A673 (cell line): ENCODE data around the gene NEMP1. TPM values are rescaled to one million over a fixed set of nuclear protein-coding genes. Genes with fewer than 3 reads are reported as not detected.

Experiments
- BruUV-seq: library from RNA; stranded (reverse); fragments of 400-500 nt; replicated peaks from 2 replicates; lab custom pipeline; 2021; lab: Mats Ljungman, UMichigan
- CTCF ChIA-PET: fragments of 300-600 bp; sonication (Branson Sonifier 250); formaldehyde crosslinking; loops from one replicate; lab custom pipeline; 2022; ENCODE audit warnings: antibody characterized with exemption; lab: Charles Lee
- POLR2A ChIA-PET: fragments of 300-600 bp; sonication (Branson Sonifier 250); formaldehyde crosslinking; loops from one replicate; lab custom pipeline; 2022; ENCODE audit warnings: antibody characterized with exemption; ENCODE audit not compliant: low non-redundant PET; lab: Charles Lee
- DNase-seq: peaks from one replicate; pipeline ENCODE4 v3.0.0-alpha.2; 2015; ENCODE audit warnings: low spot score
- H3K27ac ChIP-seq: fragments of 200-600 bp; sonication (generic); 2 replicates; pipeline ENCODE4 v1.5.1; 2016; ENCODE audit warnings: mixed run types, low read depth, mild to moderate bottlenecking, mixed read lengths, antibody characterized with exemption, low read length; ENCODE audit not compliant: poor library complexity, severe bottlenecking
- H3K27me3 ChIP-seq: fragments of 200-600 bp; sonication (generic); replicated peaks from 2 replicates; pipeline ENCODE4 v1.6.1; 2017; ENCODE audit warnings: mixed run types, low read depth, mild to moderate bottlenecking, mixed read lengths, antibody characterized with exemption, low read length; ENCODE audit not compliant: insufficient read depth, poor library complexity
- H3K36me3 ChIP-seq: fragments of 200-600 bp; sonication (generic); 2 replicates; pipeline ENCODE4 v1.6.1; 2016; ENCODE audit warnings: mixed run types, mild to moderate bottlenecking, mixed read lengths, antibody characterized with exemption, low read length; ENCODE audit not compliant: insufficient read depth, poor library complexity, severe bottlenecking
- H3K4me1 ChIP-seq: fragments of 200-600 bp; sonication (generic); 2 replicates; pipeline ENCODE4 v1.6.1; 2017; ENCODE audit warnings: mixed run types, mild to moderate bottlenecking, mixed read lengths, antibody characterized with exemption, low read length; ENCODE audit not compliant: insufficient read depth, poor library complexity, severe bottlenecking
- H3K4me3 ChIP-seq: fragments of 200-600 bp; sonication (generic); 2 replicates; pipeline ENCODE4 v1.5.1; 2016; ENCODE audit warnings: low read depth, mixed run types, mild to moderate bottlenecking, mixed read lengths, low read length; ENCODE audit not compliant: poor library complexity, severe bottlenecking
- H3K9me3 ChIP-seq: fragments of 200-600 bp; sonication (generic); 2 replicates; pipeline ENCODE4 v1.6.1; 2016; ENCODE audit warnings: mixed run types, low read depth, mild to moderate bottlenecking, mixed read lengths, antibody characterized with exemption, low read length; ENCODE audit not compliant: poor library complexity, severe bottlenecking
- EZH2 ChIP-seq: fragments of 200-600 bp; sonication (generic); IDR thresholded peaks from 2 replicates; pipeline ENCODE4 v1.6.1; 2017; ENCODE audit warnings: borderline replicate concordance, low read depth, mild to moderate bottlenecking, mixed read lengths, antibody characterized with exemption, low read length; ENCODE audit not compliant: poor library complexity, severe bottlenecking
- intact Hi-C: fragments of 100-400 bp; cut with micrococcal nuclease; formaldehyde crosslinking; loops from one replicate; pipeline ENCODE4 v1.10.0; 2022; ENCODE audit not compliant: unreplicated experiment
- total RNA-seq: library from RNA; stranded (reverse); gene quantifications from 2 replicates; pipeline ENCODE4 v1.2.3, GENCODE V29; 2021
- TF ChIP-seq, protein P1 (sequence below): fragments of 300-800, 200-600 bp; sonication (generic); conservative IDR thresholded peaks from 2 replicates; pipeline ENCODE4 v1.5.1; 2017; ENCODE audit warnings: low read depth, mild to moderate bottlenecking, antibody characterized with exemption, low read length, moderate library complexity, mixed read lengths

Gene NEMP1
- total RNA-seq, 1 experiment from 2014 or later: 68.6 TPM

DNA sequence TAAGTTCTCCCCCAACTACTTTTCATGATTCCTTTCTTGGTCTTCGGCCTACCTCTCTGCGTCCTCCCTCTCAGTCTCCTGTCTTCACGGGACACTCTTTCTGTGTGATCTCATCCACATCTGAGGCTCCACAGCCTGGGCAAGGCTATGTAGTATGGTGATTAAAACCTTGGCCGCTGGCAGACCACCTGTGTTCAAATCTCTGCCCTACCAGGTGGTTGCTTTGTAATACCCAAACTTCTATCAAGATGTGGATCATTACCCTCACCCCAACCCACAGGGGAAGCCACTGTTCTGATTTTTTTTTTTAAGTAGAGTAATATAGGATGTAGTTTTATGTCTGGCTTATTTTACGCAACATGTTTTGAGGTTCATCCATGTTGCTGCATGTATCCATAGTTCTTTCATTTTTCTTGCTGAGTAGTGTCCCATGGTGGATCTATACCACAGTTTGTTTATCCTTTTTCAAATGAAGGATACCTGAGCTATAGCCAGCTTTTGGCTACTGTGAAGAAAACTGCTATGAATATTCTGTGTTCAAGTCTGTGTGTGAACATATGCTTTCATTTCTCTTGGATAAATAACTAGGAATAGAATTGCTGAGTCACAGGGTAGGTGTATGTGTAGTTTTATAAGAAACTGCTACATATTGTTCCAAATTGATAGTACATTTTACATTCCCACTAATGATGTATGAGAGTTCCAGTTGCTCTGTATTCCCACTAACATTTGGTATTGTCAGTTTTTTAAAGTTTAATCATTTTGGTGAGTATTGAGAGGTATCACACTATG, 40.9 kb upstream of the NEMP1 start:
- ChIA-PET POLR2A (no interaction called here), CTCF (interaction anchor here (0.6 to 2.3 kb wide), 2 partner anchors 7 to 142 kb away, joined by 7 to 17 read pairs; no protein-coding TSS in a partner anchor)
- TF ChIP-seq EZH2: no peak
- TF ChIP-seq, protein P1, sequence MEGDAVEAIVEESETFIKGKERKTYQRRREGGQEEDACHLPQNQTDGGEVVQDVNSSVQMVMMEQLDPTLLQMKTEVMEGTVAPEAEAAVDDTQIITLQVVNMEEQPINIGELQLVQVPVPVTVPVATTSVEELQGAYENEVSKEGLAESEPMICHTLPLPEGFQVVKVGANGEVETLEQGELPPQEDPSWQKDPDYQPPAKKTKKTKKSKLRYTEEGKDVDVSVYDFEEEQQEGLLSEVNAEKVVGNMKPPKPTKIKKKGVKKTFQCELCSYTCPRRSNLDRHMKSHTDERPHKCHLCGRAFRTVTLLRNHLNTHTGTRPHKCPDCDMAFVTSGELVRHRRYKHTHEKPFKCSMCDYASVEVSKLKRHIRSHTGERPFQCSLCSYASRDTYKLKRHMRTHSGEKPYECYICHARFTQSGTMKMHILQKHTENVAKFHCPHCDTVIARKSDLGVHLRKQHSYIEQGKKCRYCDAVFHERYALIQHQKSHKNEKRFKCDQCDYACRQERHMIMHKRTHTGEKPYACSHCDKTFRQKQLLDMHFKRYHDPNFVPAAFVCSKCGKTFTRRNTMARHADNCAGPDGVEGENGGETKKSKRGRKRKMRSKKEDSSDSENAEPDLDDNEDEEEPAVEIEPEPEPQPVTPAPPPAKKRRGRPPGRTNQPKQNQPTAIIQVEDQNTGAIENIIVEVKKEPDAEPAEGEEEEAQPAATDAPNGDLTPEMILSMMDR: no peak
- Histone ChIP-seq H3K4me1 (no peaks in the 10 kb centered on the region), H3K27ac (no peak overlapping the region), H3K9me3 (no peaks in the 10 kb centered on the region), H3K36me3 (no peaks in the 10 kb centered on the region), H3K4me3 (no peak overlapping the region), H3K27me3 (no peaks in the 10 kb centered on the region)
- intact Hi-C loops: no loop called here
- BruUV-seq: no TSS peak
- no peak for DNase-seq

DNA sequence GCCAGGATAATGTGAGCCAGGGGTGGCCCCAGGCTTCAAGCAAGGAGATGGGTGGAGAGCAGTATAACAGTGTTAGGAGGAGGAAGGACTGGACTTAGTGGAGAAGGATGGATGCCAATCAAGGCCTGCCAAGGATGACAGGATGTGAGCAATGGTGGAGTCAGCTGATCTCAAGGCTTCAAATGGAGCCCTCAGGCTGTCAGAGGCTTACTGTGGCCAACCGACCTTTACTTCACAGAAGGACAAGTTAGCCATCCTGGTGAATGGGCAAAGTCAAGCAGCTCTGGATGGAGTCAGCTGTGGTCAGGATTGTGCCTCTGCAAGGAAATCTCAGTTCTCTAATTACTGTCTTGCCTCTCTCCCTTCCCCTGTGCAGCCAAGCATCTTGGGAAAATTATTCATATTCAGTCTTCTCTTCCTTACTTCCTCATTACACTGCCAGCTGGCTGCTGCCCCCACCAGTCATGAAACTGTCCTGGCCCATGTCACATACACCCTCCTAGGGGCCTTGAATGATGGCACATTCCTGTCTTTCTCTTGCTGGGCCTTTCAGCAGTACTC, 40.2 kb upstream of the NEMP1 start:
- no peak overlapping the region for H3K4me3 ChIP-seq
- no peak overlapping the region for H3K27ac ChIP-seq
- H3K4me1 ChIP-seq: no peaks in the 10 kb centered on the region
- POLR2A ChIA-PET: no interaction called here
- no peak for DNase-seq
- intact Hi-C loops: no loop called here
- BruUV-seq: no TSS peak
- CTCF ChIA-PET: interaction anchor here (0.6 kb wide), 1 partner anchor 143 kb away, joined by 7 read pairs; no protein-coding TSS in a partner anchor
- TF ChIP-seq, protein P1: no peak
- no peak for TF ChIP-seq EZH2
- H3K9me3 ChIP-seq: no peaks in the 10 kb centered on the region
- H3K27me3 ChIP-seq: no peaks in the 10 kb centered on the region
- no peaks in the 10 kb centered on the region for H3K36me3 ChIP-seq

DNA sequence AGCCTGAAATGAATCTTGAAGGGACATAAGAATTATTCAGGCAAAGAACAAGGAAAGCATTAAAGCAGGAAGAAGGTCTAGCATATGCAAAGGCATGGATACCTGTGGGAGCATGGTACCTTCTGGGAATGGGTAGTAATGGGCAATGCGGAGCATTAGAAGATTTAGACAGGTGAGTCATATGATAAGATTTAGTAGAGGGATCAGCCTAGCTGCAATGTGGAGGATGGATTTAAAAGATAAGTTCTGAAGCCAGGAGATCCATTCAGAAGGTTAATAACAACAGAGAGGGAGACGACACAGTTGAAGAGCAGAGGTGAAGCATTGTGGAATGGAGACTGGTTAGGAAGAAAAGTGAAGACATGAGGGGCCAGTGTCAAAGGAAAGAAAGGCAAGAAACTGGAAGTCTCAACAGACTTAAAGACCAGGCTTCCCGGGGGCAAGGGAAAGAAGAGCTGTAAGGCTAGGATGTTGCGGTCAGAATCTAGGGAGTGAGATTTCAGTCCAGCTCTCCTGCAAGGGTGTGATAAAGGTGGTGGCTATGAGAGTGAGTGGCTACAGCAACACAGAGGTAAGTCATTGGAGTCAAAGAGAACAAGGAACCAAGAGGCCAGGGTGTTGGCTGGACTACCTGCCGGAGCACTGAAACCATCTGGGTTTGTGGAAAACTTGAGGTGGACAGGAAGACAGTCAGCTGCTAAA, 38.1 kb upstream of the NEMP1 start:
- intact Hi-C loops: no loop called here
- TF ChIP-seq, protein P1: no peak
- TF ChIP-seq EZH2: no peak
- CTCF ChIA-PET: no interaction called here
- POLR2A ChIA-PET: no interaction called here
- DNase-seq: no peak
- H3K27me3 ChIP-seq: no peaks in the 10 kb centered on the region
- no peak overlapping the region for H3K4me3 ChIP-seq
- no TSS peak for BruUV-seq
- no peak overlapping the region for H3K27ac ChIP-seq
- H3K4me1 ChIP-seq: peaks cover 8% of the 10 kb centered on the region
- no peaks in the 10 kb centered on the region for H3K9me3 ChIP-seq
- no peaks in the 10 kb centered on the region for H3K36me3 ChIP-seq
